C4-2B (cell line): ENCODE results near the gene ARHGEF9.

ENCODE experiments used
- ZFX ChIP-seq: fragments of 450-650 bp; IDR thresholded peaks from 2 replicates; pipeline ENCODE4 v1.6.1; 2017
- TF ChIP-seq, protein P1 (sequence below): fragments of 450-650 bp; conservative IDR thresholded peaks from 2 replicates; pipeline ENCODE4 v1.5.1; 2017; ENCODE audit warnings: mild to moderate bottlenecking

DNA sequence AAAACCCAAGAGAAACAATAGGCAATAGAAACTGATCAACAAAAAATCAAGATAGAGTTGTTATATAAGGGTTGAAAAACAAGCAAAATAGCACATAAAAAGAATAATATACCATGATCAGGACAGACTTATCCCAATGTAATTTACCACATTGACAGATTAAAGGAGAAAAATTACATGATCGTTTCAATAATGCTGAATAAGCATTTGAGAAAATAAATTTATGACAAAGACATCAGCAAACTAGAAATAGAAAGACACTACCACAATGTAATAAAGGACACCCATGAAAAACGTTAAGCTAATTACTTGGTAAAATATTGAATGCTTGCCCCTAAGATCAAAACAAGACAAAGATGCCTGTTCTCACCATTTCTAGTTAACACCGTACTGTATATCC is 105.6 kb downstream of the ARHGEF9 start:
- TF ChIP-seq, protein P1, sequence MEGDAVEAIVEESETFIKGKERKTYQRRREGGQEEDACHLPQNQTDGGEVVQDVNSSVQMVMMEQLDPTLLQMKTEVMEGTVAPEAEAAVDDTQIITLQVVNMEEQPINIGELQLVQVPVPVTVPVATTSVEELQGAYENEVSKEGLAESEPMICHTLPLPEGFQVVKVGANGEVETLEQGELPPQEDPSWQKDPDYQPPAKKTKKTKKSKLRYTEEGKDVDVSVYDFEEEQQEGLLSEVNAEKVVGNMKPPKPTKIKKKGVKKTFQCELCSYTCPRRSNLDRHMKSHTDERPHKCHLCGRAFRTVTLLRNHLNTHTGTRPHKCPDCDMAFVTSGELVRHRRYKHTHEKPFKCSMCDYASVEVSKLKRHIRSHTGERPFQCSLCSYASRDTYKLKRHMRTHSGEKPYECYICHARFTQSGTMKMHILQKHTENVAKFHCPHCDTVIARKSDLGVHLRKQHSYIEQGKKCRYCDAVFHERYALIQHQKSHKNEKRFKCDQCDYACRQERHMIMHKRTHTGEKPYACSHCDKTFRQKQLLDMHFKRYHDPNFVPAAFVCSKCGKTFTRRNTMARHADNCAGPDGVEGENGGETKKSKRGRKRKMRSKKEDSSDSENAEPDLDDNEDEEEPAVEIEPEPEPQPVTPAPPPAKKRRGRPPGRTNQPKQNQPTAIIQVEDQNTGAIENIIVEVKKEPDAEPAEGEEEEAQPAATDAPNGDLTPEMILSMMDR = no peak
- TF ChIP-seq ZFX = no peak
